HEK293T (cell line): ENCODE data around the gene EGLN3.

Source experiments
- CTCF ChIA-PET: fragments of 350-600 bp; formaldehyde crosslinking; extraction: SDS; loops from one replicate; lab custom pipeline; 2021; ENCODE audit warnings: antibody characterized with exemption, inconsistent platforms; lab: Yijun Ruan, JAX
- POLR2A ChIA-PET: fragments of 350-600 bp; formaldehyde crosslinking; extraction: SDS; loops from one replicate; lab custom pipeline; 2020; ENCODE audit warnings: antibody characterized with exemption, inconsistent platforms; lab: Yijun Ruan, JAX
- DNase-seq: peaks from one replicate; pipeline ENCODE4 v3.0.0; 2012; ENCODE audit warnings: mixed read lengths; ENCODE audit errors: extremely low spot score
- ARNT ChIP-seq: fragments of 450-650 bp; IDR thresholded peaks from 2 replicates; pipeline ENCODE4 v1.6.1; 2017; ENCODE audit warnings: mild to moderate bottlenecking
- BHLHE40 ChIP-seq: fragments of 450-650 bp; IDR thresholded peaks from 2 replicates; pipeline ENCODE4 v1.6.1; 2016; ENCODE audit warnings: mild to moderate bottlenecking, moderate library complexity, borderline replicate concordance
- CTBP1 ChIP-seq: fragments of 450-650 bp; IDR thresholded peaks from 2 replicates; pipeline ENCODE4 v1.6.1; 2016; ENCODE audit warnings: borderline replicate concordance
- ELF4 ChIP-seq: fragments of 450-650 bp; IDR thresholded peaks from 2 replicates; pipeline ENCODE4 v1.6.1; 2017; ENCODE audit warnings: antibody characterized with exemption
- FOXA1 ChIP-seq: fragments of 450-650 bp; IDR thresholded peaks from 2 replicates; pipeline ENCODE4 v1.6.1; 2016; ENCODE audit warnings: mild to moderate bottlenecking
- FOXK2 ChIP-seq: fragments of 450-650 bp; IDR thresholded peaks from 2 replicates; pipeline ENCODE4 v1.6.1; 2016; ENCODE audit warnings: mild to moderate bottlenecking
- FOXM1 ChIP-seq: fragments of 450-650 bp; IDR thresholded peaks from 2 replicates; pipeline ENCODE4 v1.6.1; 2017; ENCODE audit warnings: mild to moderate bottlenecking, borderline replicate concordance
- HDGF ChIP-seq: fragments of 450-650 bp; IDR thresholded peaks from 2 replicates; pipeline ENCODE4 v1.6.1; 2017; ENCODE audit warnings: antibody characterized with exemption, borderline replicate concordance
- L3MBTL2 ChIP-seq: fragments of 450-650 bp; conservative IDR thresholded peaks from 2 replicates; pipeline ENCODE4 v1.6.1; 2016; ENCODE audit warnings: mild to moderate bottlenecking
- LEF1 ChIP-seq: fragments of 450-650 bp; IDR thresholded peaks from 2 replicates; pipeline ENCODE4 v1.6.1; 2017; ENCODE audit warnings: mild to moderate bottlenecking, borderline replicate concordance
- NFRKB ChIP-seq: fragments of 450-650 bp; IDR thresholded peaks from 2 replicates; pipeline ENCODE4 v1.6.1; 2016; ENCODE audit warnings: mild to moderate bottlenecking, moderate library complexity
- PKNOX1 ChIP-seq: fragments of 450-650 bp; IDR thresholded peaks from 2 replicates; pipeline ENCODE4 v1.6.1; 2016
- SP1 ChIP-seq: fragments of 450-650 bp; IDR thresholded peaks from 2 replicates; pipeline ENCODE4 v1.6.1; 2017
- SUZ12 ChIP-seq: fragments of 450-650 bp; IDR thresholded peaks from 2 replicates; pipeline ENCODE4 v1.6.1; 2016; ENCODE audit warnings: mild to moderate bottlenecking
- TARDBP ChIP-seq: fragments of 450-650 bp; IDR thresholded peaks from 2 replicates; pipeline ENCODE4 v1.6.1; 2016
- ZNF384 ChIP-seq: fragments of 450-650 bp; IDR thresholded peaks from 2 replicates; pipeline ENCODE4 v1.6.1; 2016

EGLN3 gene

GRCh38 chr14:33894339-33894738 is 56.5 kb downstream of the EGLN3 start:
- ChIA-PET POLR2A (no interaction called here), CTCF (no interaction called here)
- TF ChIP-seq CTBP1 (no peak), NFRKB (no peak), FOXK2 (no peak), LEF1 (no peak), ELF4 (no peak)
- DNase-seq = no peak

GRCh38 chr14:33891700-33892099 is 59.2 kb downstream of the EGLN3 start:
- no peak for TF ChIP-seq ELF4
- TF ChIP-seq SP1 = no peak
- TF ChIP-seq NFRKB = no peak
- no peak for TF ChIP-seq BHLHE40
- TF ChIP-seq L3MBTL2 = no peak
- TF ChIP-seq ARNT = no peak
- TF ChIP-seq FOXM1 = no peak
- no peak for TF ChIP-seq CTBP1
- no peak for TF ChIP-seq LEF1
- no peak for TF ChIP-seq ZNF384
- no peak for TF ChIP-seq FOXA1
- no peak for TF ChIP-seq TARDBP
- no peak for TF ChIP-seq PKNOX1
- TF ChIP-seq FOXK2 = no peak
- TF ChIP-seq HDGF = no peak
- no peak for TF ChIP-seq SUZ12
- no peak for DNase-seq
- ChIA-PET POLR2A (no interaction called here), CTCF (no interaction called here)

- DNase-seq = no peak
- CTCF ChIA-PET = no interaction called here
- POLR2A ChIA-PET = no interaction called here
- TF ChIP-seq SUZ12 (no peak), ELF4 (no peak)
Measured at GRCh38 chr14:33884916-33885315, 66.0 kb downstream of the EGLN3 start.

- TF ChIP-seq FOXA1 (no peak), HDGF (no peak), ELF4 (no peak), FOXK2 (no peak)
- no peak for DNase-seq
- ChIA-PET POLR2A (no interaction called here), CTCF (no interaction called here)
Measured at GRCh38 chr14:33880330-33880729, 70.5 kb downstream of the EGLN3 start.

- ChIA-PET POLR2A (no interaction called here), CTCF (no interaction called here)
- no peak for TF ChIP-seq LEF1
- TF ChIP-seq FOXK2 = no peak
- TF ChIP-seq FOXA1 = no peak
- TF ChIP-seq ARNT = no peak
- TF ChIP-seq HDGF = no peak
- TF ChIP-seq L3MBTL2 = no peak
- TF ChIP-seq ZNF384 = no peak
- no peak for TF ChIP-seq BHLHE40
- no peak for TF ChIP-seq PKNOX1
- no peak for TF ChIP-seq SP1
- no peak for TF ChIP-seq SUZ12
- no peak for TF ChIP-seq ELF4
- no peak for TF ChIP-seq NFRKB
- no peak for TF ChIP-seq TARDBP
- no peak for DNase-seq
Measured at GRCh38 chr14:33879684-33880286, 71.1 kb downstream of the EGLN3 start.

- ChIA-PET POLR2A (no interaction called here), CTCF (no interaction called here)
- TF ChIP-seq FOXM1 (no peak), LEF1 (no peak), SP1 (no peak), CTBP1 (no peak), PKNOX1 (no peak), FOXA1 (no peak), BHLHE40 (no peak), ARNT (no peak), FOXK2 (no peak), ZNF384 (no peak), NFRKB (no peak), ELF4 (no peak), SUZ12 (no peak)
- DNase-seq = no peak
Measured at GRCh38 chr14:33876274-33876673, 74.6 kb downstream of the EGLN3 start.
